ENCODE data around the gene FAM171A1.

Gene FAM171A1

DNA sequence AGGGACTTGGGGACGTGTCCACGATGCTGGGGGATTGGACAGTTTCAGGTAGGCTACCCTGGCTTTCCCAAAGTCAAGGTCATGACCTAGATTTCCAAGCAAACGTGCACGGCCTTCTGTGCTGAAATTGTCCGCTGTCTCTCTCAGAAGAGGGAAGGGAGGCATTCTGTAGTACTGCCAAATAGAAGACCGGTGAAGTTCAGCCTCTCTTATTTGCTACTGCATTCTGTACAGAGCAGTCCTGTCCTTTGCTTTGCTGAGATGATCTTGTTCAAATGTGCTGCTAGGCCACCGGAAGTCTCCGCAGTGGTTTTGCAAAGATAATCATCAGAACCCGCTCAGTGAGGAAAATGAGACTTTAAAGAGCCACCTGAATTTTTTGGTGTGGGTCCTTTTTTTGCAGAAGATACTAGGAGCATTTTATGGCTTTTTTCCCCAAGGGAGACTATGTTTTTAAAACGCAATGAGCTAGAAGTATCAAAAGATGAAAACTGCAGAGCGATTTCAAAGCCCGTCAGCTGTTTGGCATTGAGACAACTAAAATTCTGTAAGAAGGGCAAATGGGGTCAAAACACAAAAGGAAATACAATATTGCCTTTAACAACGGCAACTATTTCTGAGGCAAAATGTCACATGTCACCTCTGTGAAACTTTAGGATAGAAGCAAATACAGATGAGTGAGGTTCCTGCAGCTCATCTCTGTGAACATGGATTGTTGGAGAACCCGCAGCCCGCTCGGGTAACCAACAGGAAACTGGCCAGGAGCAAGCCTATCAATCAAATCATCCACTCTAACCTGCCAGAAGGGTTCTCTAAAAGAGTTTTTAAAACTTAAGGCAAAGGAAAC is 201.3 kb downstream of the FAM171A1 start:
- Histone ChIP-seq H2AFZ (ENCODE audit: low read depth, low read length) (no peak overlapping the region), H3K27ac (ENCODE audit: low read length) (no peak overlapping the region)

DNA sequence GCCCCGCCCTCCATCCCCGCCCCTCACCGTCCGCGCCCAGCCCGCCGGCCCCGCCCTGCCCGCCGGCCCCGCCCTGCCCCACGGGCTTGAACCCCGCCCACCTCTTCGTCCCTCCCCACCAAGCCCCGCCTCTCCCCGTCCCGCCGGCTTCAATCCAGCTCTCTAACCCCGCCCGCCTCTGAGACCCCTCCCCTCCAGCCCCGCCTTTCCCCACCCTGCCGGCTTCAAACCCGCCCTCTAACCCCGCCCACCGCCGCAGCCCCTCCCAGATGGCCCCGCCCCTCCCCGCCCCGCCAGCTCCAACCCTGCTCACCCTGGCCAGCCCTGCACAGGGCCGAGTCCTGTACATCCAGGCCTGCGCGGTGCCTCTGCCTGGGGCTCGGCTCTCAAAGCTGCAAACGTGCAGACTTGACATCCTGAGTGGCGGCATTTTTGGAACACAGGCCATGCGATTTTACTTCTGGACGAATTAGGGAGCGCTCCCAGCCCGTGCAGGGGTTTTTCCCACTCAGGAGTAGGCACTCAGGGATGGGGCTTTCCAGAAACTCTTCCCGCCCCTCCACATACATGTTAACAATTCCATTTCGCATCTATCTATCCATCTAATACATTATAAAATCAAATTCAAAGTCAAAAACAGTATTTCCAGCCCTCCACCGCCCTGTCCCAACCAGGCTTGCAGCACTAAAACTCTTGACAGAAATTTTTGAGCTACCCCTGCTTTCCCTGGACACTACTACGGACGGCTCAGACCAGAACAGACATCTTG is 202.1 kb downstream of the FAM171A1 start:
- H3K9ac ChIP-seq (ENCODE audit: low read length), result no peak overlapping the region
- H3K36me3 ChIP-seq (replicated peaks; ENCODE audit: low read depth, low read length), result no peaks in the 10 kb centered on the region
- no peak overlapping the region for H3K27ac ChIP-seq (ENCODE audit: low read length)
- peak overlapping the region; percentile 75 for H3K4me2 ChIP-seq (ENCODE audit: low read length)
- peak overlapping the region; percentile 75 for H3K4me3 ChIP-seq (ENCODE audit: low read length)
- no peaks in the 10 kb centered on the region for H3K79me2 ChIP-seq (ENCODE audit: low read length)
- no peaks in the 10 kb centered on the region for H4K20me1 ChIP-seq (ENCODE audit: insufficient read depth, low read length)
- peaks cover 9% of the 10 kb centered on the region; the same call in 1 of the 2 replicates for H3K4me1 ChIP-seq (ENCODE audit: low read length)
- TF ChIP-seq, protein P1, sequence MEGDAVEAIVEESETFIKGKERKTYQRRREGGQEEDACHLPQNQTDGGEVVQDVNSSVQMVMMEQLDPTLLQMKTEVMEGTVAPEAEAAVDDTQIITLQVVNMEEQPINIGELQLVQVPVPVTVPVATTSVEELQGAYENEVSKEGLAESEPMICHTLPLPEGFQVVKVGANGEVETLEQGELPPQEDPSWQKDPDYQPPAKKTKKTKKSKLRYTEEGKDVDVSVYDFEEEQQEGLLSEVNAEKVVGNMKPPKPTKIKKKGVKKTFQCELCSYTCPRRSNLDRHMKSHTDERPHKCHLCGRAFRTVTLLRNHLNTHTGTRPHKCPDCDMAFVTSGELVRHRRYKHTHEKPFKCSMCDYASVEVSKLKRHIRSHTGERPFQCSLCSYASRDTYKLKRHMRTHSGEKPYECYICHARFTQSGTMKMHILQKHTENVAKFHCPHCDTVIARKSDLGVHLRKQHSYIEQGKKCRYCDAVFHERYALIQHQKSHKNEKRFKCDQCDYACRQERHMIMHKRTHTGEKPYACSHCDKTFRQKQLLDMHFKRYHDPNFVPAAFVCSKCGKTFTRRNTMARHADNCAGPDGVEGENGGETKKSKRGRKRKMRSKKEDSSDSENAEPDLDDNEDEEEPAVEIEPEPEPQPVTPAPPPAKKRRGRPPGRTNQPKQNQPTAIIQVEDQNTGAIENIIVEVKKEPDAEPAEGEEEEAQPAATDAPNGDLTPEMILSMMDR (IDR thresholded peaks at IDR 0.05; ENCODE audit: low read depth, low read length), result no peak
- TF ChIP-seq EZH2phosphoT487 (IDR thresholded peaks at IDR 0.05; ENCODE audit: low read depth), result no peak
- H3K27me3 ChIP-seq (ENCODE audit: low read depth, low read length), result 0 out of 2 replicates have a peak, but pooled peaks cover 10% of the 10 kb centered on the region
- H3K9me3 ChIP-seq (ENCODE audit: insufficient read depth, low read length), result no peaks in the 10 kb centered on the region
- H2AFZ ChIP-seq (ENCODE audit: low read depth, low read length), result no peak overlapping the region

More for the DNA sequence above, 201.3 kb downstream of the FAM171A1 start:
- Histone ChIP-seq H3K9ac (ENCODE audit: low read length) (no peak overlapping the region), H3K4me1 (ENCODE audit: low read length) (peaks cover 9% of the 10 kb centered on the region; the same call in 1 of the 2 replicates), H3K4me2 (ENCODE audit: low read length) (no peak overlapping the region; the same call in 1 of the 2 replicates), H3K9me3 (ENCODE audit: insufficient read depth, low read length) (no peaks in the 10 kb centered on the region), H3K27me3 (ENCODE audit: low read depth, low read length) (0 out of 2 replicates have a peak, but pooled peaks cover 10% of the 10 kb centered on the region), H4K20me1 (ENCODE audit: insufficient read depth, low read length) (no peaks in the 10 kb centered on the region), H3K36me3 (replicated peaks; ENCODE audit: low read depth, low read length) (no peaks in the 10 kb centered on the region), H3K79me2 (ENCODE audit: low read length) (no peaks in the 10 kb centered on the region), H3K4me3 (ENCODE audit: low read length) (no peak overlapping the region)
- no peak for TF ChIP-seq EZH2phosphoT487 (IDR thresholded peaks at IDR 0.05; ENCODE audit: low read depth)
- TF ChIP-seq, protein P1 (IDR thresholded peaks at IDR 0.05; ENCODE audit: low read depth, low read length), result no peak

DNA sequence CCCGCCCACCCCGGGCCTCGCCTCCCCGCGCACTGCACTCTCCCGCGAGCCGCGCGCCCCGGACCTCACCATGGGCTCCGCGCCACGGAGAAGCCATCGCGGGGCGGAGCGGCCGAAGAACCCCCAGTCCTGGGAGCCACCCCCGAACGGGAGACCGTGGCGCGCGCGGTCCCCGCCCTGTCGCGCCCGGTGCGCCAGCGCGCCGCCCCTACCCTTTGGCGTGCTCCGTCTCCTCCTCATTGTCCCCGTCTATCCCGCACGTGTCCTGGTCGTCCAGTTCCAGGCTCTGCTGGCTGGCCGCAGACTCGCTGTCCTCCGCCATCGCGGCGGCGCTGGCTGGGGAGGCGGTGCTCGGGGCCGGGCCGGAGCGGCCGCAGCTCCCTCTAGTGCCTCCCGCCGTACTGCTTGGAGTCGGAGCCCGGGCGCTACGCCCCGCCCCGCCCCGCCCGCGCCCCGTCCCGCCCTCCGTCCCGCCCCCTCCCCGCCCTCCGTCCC is 202.8 kb downstream of the FAM171A1 start, which contains the start of gene NMT2:
Gene NMT2, minus strand, starts transcription at position 403 of the 495 bp plus-strand sequence. Its CDS starts 81 bp downstream, at position 322.
- H3K4me3 ChIP-seq (ENCODE audit: low read length), result peak within 1 kb of the TSS; percentile 98
- no peak within 1 kb of the TSS for H3K27ac ChIP-seq (ENCODE audit: low read length)
- H3K4me1 ChIP-seq (ENCODE audit: low read length), result peaks cover 9% of the 10 kb centered on the region; the same call in 1 of the 2 replicates
- H3K9ac ChIP-seq (ENCODE audit: low read length), result peak within 1 kb of the TSS; percentile 74
- H2AFZ ChIP-seq (ENCODE audit: low read depth, low read length), result peak within 1 kb of the TSS; percentile 93; the same call in 1 of the 2 replicates
- H3K36me3 ChIP-seq (replicated peaks; ENCODE audit: low read depth, low read length), result no peaks in the 10 kb centered on the region
- TF ChIP-seq EZH2phosphoT487 (IDR thresholded peaks at IDR 0.05; ENCODE audit: low read depth), result no peak
- TF ChIP-seq, protein P1 (IDR thresholded peaks at IDR 0.05; ENCODE audit: low read depth, low read length), result peak; percentile 15; the same call in 1 of the 2 replicates
- no peaks in the 10 kb centered on the region for H3K9me3 ChIP-seq (ENCODE audit: insufficient read depth, low read length)
- peak within 1 kb of the TSS; percentile 82 for H3K4me2 ChIP-seq (ENCODE audit: low read length)
- H4K20me1 ChIP-seq (ENCODE audit: insufficient read depth, low read length), result no peaks in the 10 kb centered on the region
- H3K79me2 ChIP-seq (ENCODE audit: low read length), result no peaks in the 10 kb centered on the region
- 0 out of 2 replicates have a peak, but pooled peaks cover 10% of the 10 kb centered on the region for H3K27me3 ChIP-seq (ENCODE audit: low read depth, low read length)

Measured in OCI-LY3 (cell line).